Measurements from ENCODE around the gene FERMT2.
"Not testable (repeated sequence)": the region's sequence is repeated elsewhere in the genome, so short reads cannot be mapped to it uniquely, and the experiment has no call there.

FERMT2 gene

GRCh38 chr14:52944254-52944653 is 6.6 kb downstream of the FERMT2 start:
- DNase-seq (ENCODE audit: low read depth in 1 of 2, low spot score in 1 of 2): no peak

GRCh38 chr14:52939427-52939826 is 11.4 kb downstream of the FERMT2 start:
- DNase-seq (ENCODE audit: low read depth in 1 of 2, low spot score in 1 of 2): no peak

DNA sequence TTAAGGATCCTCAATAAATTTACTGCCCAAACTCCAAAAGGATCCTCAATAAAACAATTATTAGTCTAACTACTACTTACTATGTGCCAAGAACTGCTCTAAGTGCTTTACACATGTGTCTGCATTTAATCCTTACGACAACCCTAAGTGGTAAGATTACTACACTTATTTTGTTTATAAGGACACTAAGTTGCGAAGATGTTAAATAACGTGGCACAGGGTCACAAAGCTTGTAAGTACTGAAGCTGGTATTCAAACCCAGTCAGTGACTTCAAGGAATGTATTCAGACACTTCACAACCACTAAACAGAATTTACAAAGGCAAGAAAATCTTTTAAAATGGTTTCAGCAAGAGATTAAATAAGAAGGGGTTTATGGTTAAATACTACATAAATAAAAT is 13.0 kb downstream of the FERMT2 start:
- DNase-seq (ENCODE audit: low read depth in 1 of 2, low spot score in 1 of 2): no peak

DNA sequence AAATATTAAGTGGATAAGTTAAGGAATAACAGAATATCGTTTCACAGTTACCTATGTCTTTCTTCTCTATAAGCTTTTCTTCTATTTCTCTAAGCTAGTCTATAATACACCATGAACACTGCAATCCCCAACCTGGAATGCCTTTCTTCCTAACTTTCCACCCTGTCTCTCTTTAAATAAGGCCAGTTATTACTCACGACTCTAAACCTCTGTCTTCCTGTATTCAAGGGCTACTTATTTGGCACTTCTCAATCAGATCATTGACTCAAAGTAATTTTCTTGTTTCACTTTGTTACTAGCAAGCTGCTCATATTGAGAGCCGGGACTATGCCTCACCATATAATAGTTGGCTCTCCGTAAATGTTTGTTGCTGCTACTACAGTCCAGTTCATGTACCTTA is 13.5 kb downstream of the FERMT2 start:
- no peak for DNase-seq (ENCODE audit: low read depth in 1 of 2, low spot score in 1 of 2)

- no peak for DNase-seq (ENCODE audit: low read depth in 1 of 2, low spot score in 1 of 2)
Observed at GRCh38 chr14:52936437-52936836, 14.4 kb downstream of the FERMT2 start.

- DNase-seq (ENCODE audit: low read depth in 1 of 2, low spot score in 1 of 2): no peak
Observed at GRCh38 chr14:52935833-52936232, 15.0 kb downstream of the FERMT2 start.

DNA sequence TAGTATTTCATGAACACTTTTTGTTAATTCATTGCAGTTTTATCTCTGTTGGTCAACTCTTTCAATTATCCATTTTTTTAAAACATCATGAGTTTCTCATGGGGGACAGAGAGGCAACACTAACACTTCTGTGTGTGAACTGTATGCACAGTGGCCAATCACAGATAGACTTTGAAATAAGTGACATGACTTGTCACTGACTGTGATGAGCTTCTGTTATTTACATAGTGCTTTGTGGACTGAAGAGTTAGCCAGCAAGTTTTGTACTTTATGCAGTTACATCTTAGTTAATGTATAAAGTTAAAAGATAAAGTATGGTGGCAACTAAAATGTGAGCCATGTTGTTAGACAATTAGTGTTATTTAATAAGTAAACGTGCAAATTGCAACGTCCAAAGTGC is 16.1 kb downstream of the FERMT2 start:
- no peak for DNase-seq (ENCODE audit: low read depth in 1 of 2, low spot score in 1 of 2)

DNA sequence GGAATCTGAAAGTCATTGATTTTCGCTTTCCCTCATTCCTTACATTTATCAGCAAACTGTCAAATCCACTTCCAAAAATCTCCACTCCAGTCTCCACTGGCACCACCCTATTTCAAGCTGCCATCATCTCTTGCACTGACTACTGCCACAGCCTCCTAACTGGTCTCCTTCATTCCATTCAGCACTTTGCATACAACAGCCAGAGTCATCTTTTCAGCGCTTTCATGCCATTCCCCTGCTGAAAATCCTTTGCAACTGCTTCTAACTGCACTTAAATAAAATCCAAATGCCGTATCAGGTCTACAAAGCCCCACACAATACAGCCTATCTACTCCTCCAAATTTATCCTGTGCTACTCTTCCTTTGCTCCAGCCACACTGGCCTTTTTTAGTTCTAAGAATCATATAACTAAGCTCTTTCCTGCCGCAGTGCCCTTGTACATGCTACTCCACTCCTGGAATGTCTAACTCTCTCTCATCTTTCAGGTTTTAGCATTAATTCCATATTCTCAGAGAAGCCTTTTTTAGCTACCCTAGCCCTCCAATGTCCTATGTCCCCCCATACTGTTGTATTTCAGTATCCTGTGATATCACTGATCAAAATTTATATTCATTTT is 21.6 kb downstream of the FERMT2 start:
- no peak for DNase-seq (ENCODE audit: low read depth in 1 of 2, low spot score in 1 of 2)

DNA sequence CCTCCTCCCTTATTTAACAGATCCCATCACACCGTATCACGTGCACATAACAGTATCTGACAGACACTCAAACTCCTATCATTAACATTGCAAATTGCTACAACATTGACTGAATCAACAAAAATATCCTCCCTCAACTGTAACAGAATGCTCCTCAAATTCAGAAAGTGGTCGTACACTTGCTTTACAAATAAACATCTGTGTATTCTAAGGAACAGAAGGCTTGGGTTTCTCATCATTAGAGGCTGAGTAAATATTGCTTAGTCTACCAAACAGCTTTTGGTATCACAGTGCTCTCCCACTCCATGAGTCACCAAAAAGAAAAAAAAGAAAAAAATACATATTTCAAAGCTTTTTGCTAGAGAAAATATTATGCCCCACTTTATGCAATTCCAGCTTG is 23.9 kb downstream of the FERMT2 start:
- no peak for DNase-seq (ENCODE audit: low read depth in 1 of 2, low spot score in 1 of 2)

GRCh38 chr14:52923902-52924575 is 26.8 kb downstream of the FERMT2 start:
- no peak for DNase-seq (ENCODE audit: low read depth in 1 of 2, low spot score in 1 of 2)

DNA sequence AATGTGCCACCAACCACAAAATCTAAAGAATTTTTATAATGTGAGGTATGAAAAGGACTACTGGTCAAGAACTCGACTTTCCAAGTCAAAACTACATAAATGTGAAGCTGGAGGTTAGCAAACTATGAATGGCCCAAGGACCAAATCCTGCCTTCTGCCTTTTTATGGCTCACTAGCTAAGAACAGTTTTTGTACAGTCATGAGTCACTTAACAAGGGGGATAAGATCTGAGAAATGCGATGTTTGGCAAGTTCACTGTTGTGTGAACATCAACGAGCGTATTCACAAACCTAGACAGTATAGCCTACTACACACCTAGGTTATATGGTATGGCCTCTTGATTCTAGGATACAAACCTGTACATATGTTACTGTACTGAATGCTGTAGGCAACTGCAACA is 28.2 kb downstream of the FERMT2 start:
- no peak for DNase-seq (ENCODE audit: low read depth in 1 of 2, low spot score in 1 of 2)

- DNase-seq (ENCODE audit: low read depth in 1 of 2, low spot score in 1 of 2): no peak
Observed at GRCh38 chr14:52922059-52922458, 28.8 kb downstream of the FERMT2 start.

- DNase-seq (ENCODE audit: low read depth in 1 of 2, low spot score in 1 of 2): not testable (repeated sequence)
Observed at GRCh38 chr14:52920411-52920810, 30.4 kb downstream of the FERMT2 start.

- DNase-seq (ENCODE audit: low read depth in 1 of 2, low spot score in 1 of 2): no peak
Observed at GRCh38 chr14:52919971-52920370, 30.9 kb downstream of the FERMT2 start.

GRCh38 chr14:52918486-52918885 is 32.4 kb downstream of the FERMT2 start:
- no peak for DNase-seq (ENCODE audit: low read depth in 1 of 2, low spot score in 1 of 2)

GRCh38 chr14:52917735-52918134 is 33.1 kb downstream of the FERMT2 start:
- no peak for DNase-seq (ENCODE audit: low read depth in 1 of 2, low spot score in 1 of 2)

DNA sequence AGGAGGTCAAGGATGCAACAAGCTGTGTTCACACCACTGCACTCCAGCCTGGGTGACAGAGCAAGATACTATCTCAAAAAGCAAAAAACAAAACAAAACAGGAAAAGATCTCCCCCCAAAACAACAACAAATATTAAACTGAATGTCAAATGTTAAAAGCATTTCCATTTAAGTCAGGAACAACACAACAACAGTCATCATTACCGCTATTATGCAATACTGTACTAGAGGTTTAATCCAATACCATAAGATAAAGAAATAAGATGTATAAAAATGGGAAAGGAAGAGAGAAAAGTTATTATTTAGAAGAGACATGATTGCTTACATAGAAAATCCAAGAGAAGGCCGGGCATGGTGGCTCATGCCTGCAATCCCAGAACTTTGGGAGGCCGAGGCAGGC is 36.6 kb downstream of the FERMT2 start:
- DNase-seq (ENCODE audit: low read depth in 1 of 2, low spot score in 1 of 2): no peak

GRCh38 chr14:52913271-52913670 is 37.6 kb downstream of the FERMT2 start:
- DNase-seq (ENCODE audit: low read depth in 1 of 2, low spot score in 1 of 2): no peak

- no peak for DNase-seq (ENCODE audit: low read depth in 1 of 2, low spot score in 1 of 2)
Observed at GRCh38 chr14:52911904-52912303, 38.9 kb downstream of the FERMT2 start.

DNA sequence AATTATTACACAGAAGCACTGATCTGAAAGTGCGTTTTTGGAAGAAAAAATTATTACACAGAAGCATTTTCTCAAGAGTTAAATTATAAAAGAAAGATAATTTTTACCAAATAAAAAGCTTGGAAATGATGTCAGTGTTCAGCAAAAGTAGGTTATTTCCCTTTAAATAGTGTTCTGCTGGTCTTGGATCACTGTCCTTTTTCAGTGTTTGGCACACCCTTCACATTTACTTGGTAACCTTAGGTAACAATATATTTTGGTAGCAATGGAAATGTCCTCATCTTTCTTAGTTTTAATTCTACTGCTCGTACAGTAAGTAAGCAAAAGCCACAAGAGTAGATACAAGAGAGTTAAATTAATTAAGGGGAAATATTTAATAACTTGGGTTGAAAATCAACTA is 40.3 kb downstream of the FERMT2 start:
- DNase-seq (ENCODE audit: low read depth in 1 of 2, low spot score in 1 of 2): no peak

GRCh38 chr14:52907949-52908348 is 42.9 kb downstream of the FERMT2 start:
- no peak for DNase-seq (ENCODE audit: low read depth in 1 of 2, low spot score in 1 of 2)

GRCh38 chr14:52906141-52906601 is 44.7 kb downstream of the FERMT2 start:
- no peak for DNase-seq (ENCODE audit: low read depth in 1 of 2, low spot score in 1 of 2)
